ENCODE results near the gene CCL5.

Gene CCL5

GRCh38 chr17:35856603-35857002, 23.6 kb downstream of the CCL5 start:
- Histone ChIP-seq H2AFZ (ENCODE audit: low read depth) (no peak overlapping the region), H3K9ac (no peak overlapping the region), H3K4me2 (no peak overlapping the region), H3K79me2 (ENCODE audit: insufficient read depth, low read depth) (no peaks in the 10 kb centered on the region), H3K4me3 (IDR thresholded peaks at IDR 0.05; ENCODE audit: insufficient read depth, low read depth, low read length) (no peak overlapping the region), H3K27me3 (ENCODE audit: insufficient read depth, low read depth) (no peaks in the 10 kb centered on the region), H4K20me1 (ENCODE audit: insufficient read depth) (no peaks in the 10 kb centered on the region), H3K36me3 (ENCODE audit: insufficient read depth) (no peaks in the 10 kb centered on the region), H3K4me1 (ENCODE audit: low read depth, poor library complexity, severe bottlenecking) (no peaks in the 10 kb centered on the region), H3K27ac (no peak overlapping the region)
- TF ChIP-seq CTCF (conservative IDR thresholded peaks at IDR 0.05; ENCODE audit: low read depth, low read length) = no peak

- no peaks in the 10 kb centered on the region for H3K79me2 ChIP-seq (ENCODE audit: insufficient read depth, low read depth)
Observed at GRCh38 chr17:35855965-35856364, 24.2 kb downstream of the CCL5 start.

DNA sequence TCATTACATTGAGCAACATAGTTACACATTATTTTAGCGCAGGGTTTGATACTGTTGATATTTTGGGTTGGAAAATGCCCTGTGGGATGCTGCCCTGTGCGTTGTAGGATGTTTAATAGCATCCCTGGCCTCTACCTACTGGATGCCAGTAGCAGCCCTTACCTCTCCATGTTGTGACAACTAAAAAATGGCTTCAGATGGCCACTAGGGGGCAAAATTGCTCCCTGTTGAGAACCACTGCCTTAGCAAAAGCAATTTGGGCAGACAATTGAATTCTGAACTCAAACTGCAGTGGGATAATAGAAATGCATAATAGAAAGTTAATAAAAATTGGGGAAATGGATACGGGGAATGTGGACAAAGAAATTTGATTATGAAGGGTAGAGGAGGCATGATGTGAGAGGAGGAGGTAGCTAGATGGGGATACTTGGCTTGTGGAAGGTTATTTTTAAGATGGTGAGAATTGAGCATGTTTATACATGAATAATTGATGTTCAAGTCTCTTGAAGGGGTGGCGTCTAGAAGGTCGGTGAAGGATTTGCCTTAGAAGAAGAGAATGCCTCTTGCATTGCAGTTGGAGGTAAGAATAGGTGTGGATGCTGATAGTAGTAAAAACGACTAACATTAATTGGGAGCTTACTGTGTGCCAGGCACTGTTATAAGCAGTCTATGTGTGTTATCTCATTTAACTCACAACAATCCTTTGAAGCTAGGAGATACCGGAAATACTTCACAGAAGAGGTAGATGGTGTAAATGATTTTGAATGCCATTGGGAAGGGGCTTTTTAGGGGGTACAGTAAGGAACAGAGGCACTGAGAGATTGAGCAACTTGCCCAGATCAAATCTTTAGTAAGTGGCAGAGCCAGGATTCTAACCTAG, 30.5 kb downstream of the CCL5 start:
- Histone ChIP-seq H3K27me3 (ENCODE audit: insufficient read depth, low read depth) (no peaks in the 10 kb centered on the region), H3K79me2 (ENCODE audit: insufficient read depth, low read depth) (no peaks in the 10 kb centered on the region), H2AFZ (ENCODE audit: low read depth) (no peak overlapping the region), H3K9ac (no peak overlapping the region), H3K27ac (no peak overlapping the region), H3K4me2 (no peak overlapping the region), H3K36me3 (ENCODE audit: insufficient read depth) (no peaks in the 10 kb centered on the region; the same call in 1 of the 2 replicates), H3K4me3 (IDR thresholded peaks at IDR 0.05; ENCODE audit: insufficient read depth, low read depth, low read length) (no peak overlapping the region), H4K20me1 (ENCODE audit: insufficient read depth) (no peaks in the 10 kb centered on the region), H3K4me1 (ENCODE audit: low read depth, poor library complexity, severe bottlenecking) (no peaks in the 10 kb centered on the region)
- TF ChIP-seq CTCF (conservative IDR thresholded peaks at IDR 0.05; ENCODE audit: low read depth, low read length) = peak; percentile 97

More at GRCh38 chr17:35855965-35856364, 24.2 kb downstream of the CCL5 start:
- no peak overlapping the region for H3K9ac ChIP-seq
- no peaks in the 10 kb centered on the region for H3K27me3 ChIP-seq (ENCODE audit: insufficient read depth, low read depth)
- H4K20me1 ChIP-seq (ENCODE audit: insufficient read depth) = no peaks in the 10 kb centered on the region
- no peak overlapping the region for H3K4me2 ChIP-seq
- no peak overlapping the region for H3K4me3 ChIP-seq (IDR thresholded peaks at IDR 0.05; ENCODE audit: insufficient read depth, low read depth, low read length)
- no peaks in the 10 kb centered on the region for H3K36me3 ChIP-seq (ENCODE audit: insufficient read depth)
- no peak for TF ChIP-seq CTCF (conservative IDR thresholded peaks at IDR 0.05; ENCODE audit: low read depth, low read length)
- no peak overlapping the region for H2AFZ ChIP-seq (ENCODE audit: low read depth)
- no peaks in the 10 kb centered on the region for H3K4me1 ChIP-seq (ENCODE audit: low read depth, poor library complexity, severe bottlenecking)
- H3K27ac ChIP-seq = no peak overlapping the region

DNA sequence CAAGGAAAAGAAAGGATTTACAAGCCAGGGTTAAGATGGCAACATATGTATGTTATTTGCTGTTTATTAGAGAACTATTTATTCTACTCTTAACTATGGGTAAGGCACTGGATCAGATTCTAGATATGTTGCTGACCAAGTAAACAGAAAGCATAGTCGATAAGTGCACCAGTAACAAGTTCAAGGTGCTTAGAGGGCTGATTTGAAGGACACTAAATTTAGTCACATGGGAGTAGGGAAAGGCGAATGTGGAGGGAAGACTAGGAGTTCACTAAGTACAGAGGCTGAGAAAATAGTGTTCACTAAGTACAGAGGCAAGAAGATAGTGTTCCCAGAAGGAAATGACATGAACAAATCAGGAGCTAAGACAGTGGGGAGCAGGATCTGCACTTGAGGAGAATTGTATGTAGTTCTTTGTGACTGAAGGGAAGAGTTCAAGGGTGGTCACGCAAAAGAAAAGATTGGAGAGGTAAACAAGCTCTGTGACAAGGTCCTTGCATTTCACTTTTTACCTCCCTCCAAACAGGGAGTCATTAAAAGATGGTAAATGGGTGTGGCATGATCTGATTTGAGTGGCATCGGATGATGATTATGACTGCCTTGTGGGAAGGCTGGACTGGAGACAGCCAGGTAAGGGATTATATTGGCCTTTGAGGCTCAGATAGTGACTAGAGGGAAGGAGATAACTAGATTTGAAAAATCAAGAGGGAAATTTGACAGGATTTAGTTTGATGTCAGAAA, 32.4 kb downstream of the CCL5 start:
- Histone ChIP-seq H3K36me3 (ENCODE audit: insufficient read depth) (no peaks in the 10 kb centered on the region; the same call in 1 of the 2 replicates), H3K4me3 (IDR thresholded peaks at IDR 0.05; ENCODE audit: insufficient read depth, low read depth, low read length) (no peak overlapping the region), H3K27ac (no peak overlapping the region), H4K20me1 (ENCODE audit: insufficient read depth) (no peaks in the 10 kb centered on the region), H3K9ac (no peak overlapping the region), H3K27me3 (ENCODE audit: insufficient read depth, low read depth) (no peaks in the 10 kb centered on the region), H2AFZ (ENCODE audit: low read depth) (no peak overlapping the region), H3K4me1 (ENCODE audit: low read depth, poor library complexity, severe bottlenecking) (no peaks in the 10 kb centered on the region), H3K79me2 (ENCODE audit: insufficient read depth, low read depth) (no peaks in the 10 kb centered on the region; the same call in 1 of the 2 replicates), H3K4me2 (no peak overlapping the region)
- TF ChIP-seq CTCF (conservative IDR thresholded peaks at IDR 0.05; ENCODE audit: low read depth, low read length) = no peak

Data from KMS-11 (cell line).